Measurements from ENCODE around the gene FBP2. TPM values are rescaled to one million over a fixed set of nuclear protein-coding genes. Genes with fewer than 3 reads are reported as not detected.
"Not testable (repeated sequence)": the region's sequence is repeated elsewhere in the genome, so short reads cannot be mapped to it uniquely, and the experiment has no call there.

The FBP2 gene
- total and polyA plus RNA-seq, 2 of the 8 experiments (the other 6 are each of a cell fraction or from before 2014, with no cell fraction given), result not detected

DNA sequence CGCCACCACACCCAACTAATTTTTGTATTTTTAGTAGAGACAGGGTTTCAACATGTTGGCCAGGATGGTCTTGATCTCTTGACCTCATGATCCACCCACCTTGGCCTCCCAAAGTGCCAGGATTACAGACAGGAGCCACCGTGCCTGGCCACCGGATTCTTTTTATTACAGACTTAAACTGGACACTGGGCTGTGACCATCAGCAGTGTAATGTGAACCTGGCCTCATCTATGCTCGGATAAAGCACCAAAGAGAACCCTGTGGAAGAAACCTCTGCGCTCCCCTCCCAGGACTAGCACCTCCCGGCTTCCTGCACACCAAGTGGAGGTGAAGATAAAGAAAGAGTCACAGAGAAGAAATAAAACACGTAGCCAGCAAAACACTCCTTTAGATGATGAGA is 941 bp downstream of the FBP2 start:
- H3K4me1 ChIP-seq (replicated peaks in 1 of 4; ENCODE audit: control insufficient read depth in 3 of 4, insufficient read depth in 4 of 4, low read length in 3 of 4); H2BK5ac ChIP-seq (ENCODE audit: low read depth, low read length); H3K27me3 ChIP-seq (replicated peaks in 1 of 4; ENCODE audit: control insufficient read depth in 3 of 4, extremely low read depth in 1 of 4, insufficient read depth in 3 of 4, low read length in 3 of 4); H4K5ac ChIP-seq (ENCODE audit: insufficient read length, low read depth, low read length); H3K56ac ChIP-seq (replicated peaks; ENCODE audit: insufficient read length, low read depth, low read length); H3K9me3 ChIP-seq (ENCODE audit: insufficient read depth in 2 of 2, low read depth in 1 of 2, low read length in 1 of 2); H3K4me2 ChIP-seq (ENCODE audit: insufficient read depth in 1 of 2, low read depth in 2 of 2, low read length in 2 of 2); H3K4ac ChIP-seq (replicated peaks; ENCODE audit: insufficient read length, low read depth, low read length); H2BK120ac ChIP-seq (replicated peaks; ENCODE audit: low read depth, low read length); H2BK12ac ChIP-seq (ENCODE audit: low read depth, low read length); H3K18ac ChIP-seq (ENCODE audit: extremely low read depth, low read length); H3K23ac ChIP-seq (ENCODE audit: insufficient read length); H2BK20ac ChIP-seq (ENCODE audit: low read length); H3K4me3 ChIP-seq (ENCODE audit: extremely low read depth in 1 of 4, insufficient read depth in 2 of 4, low read depth in 3 of 4, low read length in 4 of 4); H3K27ac ChIP-seq (ENCODE audit: low read depth, low read length); DNase-seq (ENCODE audit: low read depth in 1 of 2, low spot score in 2 of 2); H3K79me2 ChIP-seq (ENCODE audit: control insufficient read depth in 1 of 2, insufficient read depth in 2 of 2, low read length in 2 of 2); FAIRE-seq; H2AK5ac ChIP-seq (ENCODE audit: low read depth, low read length); H2AFZ ChIP-seq (ENCODE audit: low read length); H4K20me1 ChIP-seq (replicated peaks in 1 of 2; ENCODE audit: control insufficient read depth in 1 of 2, insufficient read depth in 2 of 2, low read length in 2 of 2); H3K23me2 ChIP-seq (ENCODE audit: low read depth, low read length); H4K8ac ChIP-seq (ENCODE audit: extremely low read depth, insufficient read depth, low read length); H3K79me1 ChIP-seq (ENCODE audit: low read depth, low read length); H3K9ac ChIP-seq (replicated peaks in 1 of 4; ENCODE audit: extremely low read depth in 1 of 4, low read depth in 3 of 4, low read length in 3 of 4); H2BK15ac ChIP-seq (ENCODE audit: low read length); H3K36me3 ChIP-seq (ENCODE audit: control insufficient read depth in 2 of 4, insufficient read depth in 4 of 4, low read length in 3 of 4); H4K91ac ChIP-seq (replicated peaks; ENCODE audit: insufficient read length, low read length); H3K14ac ChIP-seq (ENCODE audit: insufficient read length): not testable (repeated sequence)
- POLR2A ChIA-PET (ENCODE audit: partially characterized antibody), result interaction anchor here (1.0 to 2.1 kb wide), 2 partner anchors 23 to 38 kb away, joined by 4 to 8 read pairs; partner anchors contain the start of gene PCAT7
- CTCF ChIA-PET (ENCODE audit: partially characterized antibody), result interaction anchor here (1.0 to 1.5 kb wide), 3 partner anchors 10 to 221 kb away, joined by 3 to 5 read pairs (median 4); no protein-coding TSS in a partner anchor
- 93% methylated on average over 7 of the region's 7 CpGs; no CpG with 5 or more reads in 1 of the 2 experiments for WGBS, 2 experiments (ENCODE audit: extremely low coverage in 1 of 2, insufficient coverage in 1 of 2, insufficient read length in 1 of 2, insufficient replicate concordance in 2 of 2, low coverage in 1 of 2, low lambda C conversion rate in 2 of 2, missing lambda C conversion rate in 1 of 2)

Data from H1 (cell line).